ENCODE results near the gene USP53. TPM values are rescaled to one million over a fixed set of nuclear protein-coding genes. Genes with fewer than 3 reads are reported as not detected.

USP53 gene
- total and polyA plus RNA-seq, 2 donors from 2014 or later = 8.4 to 59.9 TPM

DNA sequence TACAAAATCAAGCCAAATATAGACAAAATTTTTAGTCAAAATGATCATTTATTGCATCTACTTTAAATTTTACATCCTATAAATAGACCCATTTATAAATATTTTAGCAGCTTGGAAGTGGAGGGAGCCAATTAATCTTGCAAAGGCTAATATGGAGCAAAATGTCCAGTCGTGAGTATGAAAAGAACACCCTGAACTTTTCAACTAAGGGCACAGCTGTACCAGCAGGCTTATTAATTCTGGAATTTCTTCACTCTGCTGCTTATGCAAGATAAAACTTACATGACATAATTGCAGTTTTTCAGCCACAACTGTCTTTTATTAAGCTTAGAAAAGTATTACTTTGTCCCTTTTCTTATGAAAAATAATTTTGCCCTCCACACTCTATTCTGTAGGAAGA lies 22.9 kb upstream of the USP53 start:
- no peaks in the 10 kb centered on the region for H3K27me3 ChIP-seq (ENCODE audit: control insufficient read depth, insufficient read depth, low read length)
- TF ChIP-seq CTCF (IDR thresholded peaks at IDR 0.05; ENCODE audit: borderline replicate concordance, extremely low read depth, insufficient read depth) = no peak
- H3K9me3 ChIP-seq (ENCODE audit: control insufficient read depth in 2 of 3, insufficient read depth in 1 of 3, low read length in 3 of 3) = no peaks in the 10 kb centered on the region
- DNase-seq (peak in 1 of 5 donors; percentile 35), FAIRE-seq (peak; percentile 37)
- H3K27ac ChIP-seq (ENCODE audit: low read depth in 2 of 2, low read length in 2 of 2) = peak overlapping the region in 1 of 2 donors; percentile 41
- H3K4me1 ChIP-seq (ENCODE audit: control insufficient read depth in 2 of 3, insufficient read depth in 2 of 3, low read depth in 1 of 3, low read length in 3 of 3) = peaks cover 0 to 6% (median 0%) of the 10 kb centered on the region in 3 donors
- intact Hi-C loops (cut with DNase I) = no loop called here
- no peak overlapping the region for H3K9ac ChIP-seq (ENCODE audit: low read length in 3 of 3)
- H3K36me3 ChIP-seq (ENCODE audit: control insufficient read depth in 2 of 3, insufficient read depth in 3 of 3, low read length in 3 of 3) = no peaks in the 10 kb centered on the region
- H3K4me3 ChIP-seq (ENCODE audit: low read length in 3 of 3) = no peak overlapping the region

DNA sequence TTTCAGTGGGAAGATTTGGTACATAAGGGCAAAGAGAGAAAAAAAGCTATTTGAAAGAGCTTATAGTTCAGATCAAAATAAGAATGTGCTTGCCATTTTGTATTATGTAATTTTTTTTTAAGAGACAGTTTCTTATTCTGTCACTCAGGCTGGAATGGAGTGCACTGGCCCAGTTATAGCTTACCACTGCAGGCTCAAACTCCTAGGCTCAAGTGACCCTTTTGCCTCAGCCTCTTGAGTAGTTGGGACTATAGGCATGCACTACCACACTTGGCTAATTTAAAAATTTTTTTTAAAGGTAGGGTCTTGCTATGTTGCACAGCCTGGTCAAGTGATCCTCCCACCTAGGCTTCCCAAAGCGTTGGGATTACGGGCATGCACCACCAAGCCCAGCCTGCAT lies 22.2 kb upstream of the USP53 start:
- no peak for TF ChIP-seq CTCF (IDR thresholded peaks at IDR 0.05; ENCODE audit: borderline replicate concordance, extremely low read depth, insufficient read depth)
- FAIRE-seq (no peak), DNase-seq (no peak)
- H3K4me3 ChIP-seq (ENCODE audit: low read length in 3 of 3) = no peak overlapping the region
- H3K36me3 ChIP-seq (ENCODE audit: control insufficient read depth in 2 of 3, insufficient read depth in 3 of 3, low read length in 3 of 3) = no peaks in the 10 kb centered on the region
- H3K4me1 ChIP-seq (ENCODE audit: control insufficient read depth in 2 of 3, insufficient read depth in 2 of 3, low read depth in 1 of 3, low read length in 3 of 3) = peaks cover 0 to 6% (median 0%) of the 10 kb centered on the region in 3 donors
- intact Hi-C loops (cut with DNase I) = no loop called here
- no peak overlapping the region for H3K9ac ChIP-seq (ENCODE audit: low read length in 3 of 3)
- H3K27ac ChIP-seq (ENCODE audit: low read depth in 2 of 2, low read length in 2 of 2) = no peak overlapping the region
- no peaks in the 10 kb centered on the region for H3K27me3 ChIP-seq (ENCODE audit: control insufficient read depth, insufficient read depth, low read length)
- H3K9me3 ChIP-seq (ENCODE audit: control insufficient read depth in 2 of 3, insufficient read depth in 1 of 3, low read length in 3 of 3) = no peaks in the 10 kb centered on the region

DNA sequence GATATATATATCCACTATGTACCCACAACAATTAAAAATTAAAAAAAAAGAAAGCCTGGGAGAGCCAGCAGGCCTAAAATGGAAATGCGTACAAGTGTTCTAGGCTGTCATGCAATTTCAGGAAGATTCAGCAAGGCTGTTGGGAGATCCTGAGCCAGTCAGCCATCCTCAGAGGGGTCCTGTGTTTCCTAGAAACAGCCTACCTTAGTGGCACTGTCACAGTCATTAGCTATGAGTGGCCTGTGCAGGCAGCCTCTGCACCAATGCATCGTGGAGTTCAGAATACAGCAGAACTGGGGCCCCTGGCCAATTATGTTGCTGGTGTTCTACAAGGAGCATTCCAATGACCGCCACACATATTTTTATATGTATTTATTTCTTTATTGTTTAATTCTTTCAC lies 21.0 kb upstream of the USP53 start:
- intact Hi-C loops (cut with DNase I) = no loop called here
- DNase-seq (no peak), FAIRE-seq (no peak)
- H3K9me3 ChIP-seq (ENCODE audit: control insufficient read depth in 2 of 3, insufficient read depth in 1 of 3, low read length in 3 of 3) = no peaks in the 10 kb centered on the region
- H3K36me3 ChIP-seq (ENCODE audit: control insufficient read depth in 2 of 3, insufficient read depth in 3 of 3, low read length in 3 of 3) = no peaks in the 10 kb centered on the region
- no peak overlapping the region for H3K4me3 ChIP-seq (ENCODE audit: low read length in 3 of 3)
- TF ChIP-seq CTCF (IDR thresholded peaks at IDR 0.05; ENCODE audit: borderline replicate concordance, extremely low read depth, insufficient read depth) = no peak
- no peaks in the 10 kb centered on the region for H3K27me3 ChIP-seq (ENCODE audit: control insufficient read depth, insufficient read depth, low read length)
- peaks cover 0 to 6% (median 0%) of the 10 kb centered on the region in 3 donors for H3K4me1 ChIP-seq (ENCODE audit: control insufficient read depth in 2 of 3, insufficient read depth in 2 of 3, low read depth in 1 of 3, low read length in 3 of 3)
- no peak overlapping the region for H3K9ac ChIP-seq (ENCODE audit: low read length in 3 of 3)
- no peak overlapping the region for H3K27ac ChIP-seq (ENCODE audit: low read depth in 2 of 2, low read length in 2 of 2)

GRCh38 chr4:119197772-119198212 lies 14.7 kb upstream of the USP53 start:
- Histone ChIP-seq H3K9ac (ENCODE audit: low read length in 3 of 3) (no peak overlapping the region), H3K4me3 (ENCODE audit: low read length in 3 of 3) (no peak overlapping the region), H3K27me3 (ENCODE audit: control insufficient read depth, insufficient read depth, low read length) (no peaks in the 10 kb centered on the region), H3K36me3 (ENCODE audit: control insufficient read depth in 2 of 3, insufficient read depth in 3 of 3, low read length in 3 of 3) (no peaks in the 10 kb centered on the region), H3K4me1 (ENCODE audit: control insufficient read depth in 2 of 3, insufficient read depth in 2 of 3, low read depth in 1 of 3, low read length in 3 of 3) (no peaks in the 10 kb centered on the region), H3K27ac (ENCODE audit: low read depth in 2 of 2, low read length in 2 of 2) (no peak overlapping the region), H3K9me3 (ENCODE audit: control insufficient read depth in 2 of 3, insufficient read depth in 1 of 3, low read length in 3 of 3) (no peaks in the 10 kb centered on the region)
- intact Hi-C loops (cut with DNase I) = no loop called here
- no peak for FAIRE-seq
- DNase-seq = no peak
- TF ChIP-seq CTCF (IDR thresholded peaks at IDR 0.05; ENCODE audit: borderline replicate concordance, extremely low read depth, insufficient read depth) = no peak

Data from kidney (tissue), 14 donors.